GM21619 (cell line): ENCODE measurements around the gene OR56A3.
A peak's percentile ranks its signal among the peaks of the same experiment; 100 is the strongest.
"Not testable (repeated sequence)": the region's sequence is repeated elsewhere in the genome, so short reads cannot be mapped to it uniquely, and the experiment has no call there.

Source experiments
- ATAC-seq: cut with Tn5 transposase; IDR thresholded peaks from one replicate; pipeline ENCODE4 v1.9.1; 2021; ENCODE audit not compliant: unreplicated experiment

The OR56A3 gene

DNA sequence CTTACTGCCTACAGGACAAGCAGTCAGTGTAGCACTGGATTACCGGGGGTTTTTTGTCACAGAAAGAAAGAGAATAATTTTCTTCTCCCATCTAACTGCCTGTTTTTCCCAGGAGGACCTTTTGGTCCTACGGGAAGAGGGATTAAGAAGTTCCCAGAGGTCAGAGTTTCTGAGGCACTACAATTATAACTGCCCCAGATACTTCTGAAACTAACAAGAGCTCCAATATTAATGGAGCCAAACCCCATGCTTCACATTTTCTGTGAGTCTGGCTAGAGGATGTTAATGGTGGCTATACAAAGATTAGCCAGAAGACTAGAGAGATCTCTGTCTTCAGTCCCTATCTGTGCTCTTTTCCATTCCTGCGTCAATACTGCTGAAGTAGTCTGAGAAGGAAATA, at the start of gene OR56A3:
OR56A3 (plus strand) TSS at position 301 of the 400 bp plus-strand sequence. CDS start 5,096 bp downstream, outside the sequence.
- ATAC-seq, result no peak

DNA sequence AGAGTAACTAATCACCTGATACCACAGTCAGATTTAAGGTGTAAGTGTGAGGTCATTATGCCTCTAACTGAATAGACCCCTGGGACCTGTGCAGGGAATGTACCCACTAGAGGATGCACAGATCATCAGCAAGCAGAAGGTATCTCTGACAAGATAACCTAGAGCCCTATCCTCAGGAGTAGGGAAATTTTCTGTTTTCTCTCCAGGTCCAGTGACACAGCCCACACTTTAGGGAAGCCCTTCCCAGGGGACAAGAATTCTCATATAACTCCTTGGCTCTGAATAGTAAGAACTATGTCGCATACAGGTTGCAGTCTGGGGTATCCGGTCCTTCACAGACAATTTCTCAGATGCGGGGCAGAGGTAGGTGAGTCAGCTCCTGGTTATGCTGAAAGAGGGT, 49.1 kb upstream of the OR56A3 start, which contains the start of gene OR52E5:
OR52E5 (plus strand) TSS at position 301 of the 400 bp plus-strand sequence. CDS start 7,569 bp downstream, outside the sequence.
- no peak for ATAC-seq

DNA sequence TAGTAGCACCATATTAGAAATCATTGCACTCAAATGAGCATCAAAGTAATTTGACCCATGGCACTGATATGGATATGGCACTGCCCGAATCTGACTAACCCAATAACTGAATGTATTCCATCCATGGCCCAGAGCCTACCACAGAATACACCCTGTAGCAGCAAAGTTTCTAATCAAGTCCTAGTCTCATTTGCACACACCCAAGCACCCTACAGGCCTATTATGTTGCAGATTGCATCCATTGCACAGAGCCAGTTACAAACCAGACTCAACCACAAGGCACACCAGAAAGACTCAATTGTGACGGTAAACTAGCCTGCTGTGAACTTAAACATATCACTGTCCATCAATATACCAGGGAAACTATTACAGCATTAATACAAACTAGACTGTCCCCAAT, 42.5 kb upstream of the OR56A3 start:
- no peak for ATAC-seq

DNA sequence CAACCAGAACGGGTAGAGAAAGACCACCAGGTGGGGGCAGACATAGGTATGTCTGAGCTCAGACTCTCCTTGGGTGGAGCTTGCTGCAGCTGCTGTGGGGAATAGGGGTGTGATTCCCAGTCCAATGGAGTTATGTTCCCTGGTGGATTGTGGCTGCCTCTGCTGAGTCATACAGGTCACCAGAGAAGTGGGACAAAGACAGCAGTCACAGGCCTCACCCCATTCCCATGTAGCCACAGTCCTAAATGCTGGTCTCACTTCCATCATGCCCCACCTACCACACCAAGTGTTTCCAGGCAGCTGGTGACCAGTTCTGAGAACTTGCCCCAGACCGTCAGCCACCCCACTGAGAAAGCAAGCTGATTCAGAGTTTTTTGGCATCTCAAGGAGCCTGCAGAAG, 31.5 kb upstream of the OR56A3 start:
- ATAC-seq, result no peak

- peak; percentile 93 for ATAC-seq
These were observed 19.2 kb upstream of the OR56A3 start for GRCh38 chr11:5922749-5923426.

DNA sequence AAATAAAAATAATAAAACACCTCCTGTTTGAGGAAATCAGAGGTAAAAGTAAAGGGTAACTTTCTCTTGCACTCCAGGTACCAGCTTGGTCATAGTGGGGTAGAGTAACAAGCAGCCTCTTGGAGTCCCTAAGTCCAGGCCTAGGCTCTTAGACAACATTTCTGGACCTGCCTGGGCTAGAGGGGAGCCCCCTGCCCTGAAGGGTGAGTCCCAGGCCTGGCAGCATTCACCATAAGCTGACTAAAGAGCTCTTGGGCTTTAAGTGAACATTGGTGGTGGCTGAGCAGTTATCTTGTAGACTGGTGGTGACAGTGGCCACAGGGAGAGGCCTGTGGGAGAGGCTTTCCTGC, 18.6 kb upstream of the OR56A3 start:
- ATAC-seq, result peak; percentile 62

DNA sequence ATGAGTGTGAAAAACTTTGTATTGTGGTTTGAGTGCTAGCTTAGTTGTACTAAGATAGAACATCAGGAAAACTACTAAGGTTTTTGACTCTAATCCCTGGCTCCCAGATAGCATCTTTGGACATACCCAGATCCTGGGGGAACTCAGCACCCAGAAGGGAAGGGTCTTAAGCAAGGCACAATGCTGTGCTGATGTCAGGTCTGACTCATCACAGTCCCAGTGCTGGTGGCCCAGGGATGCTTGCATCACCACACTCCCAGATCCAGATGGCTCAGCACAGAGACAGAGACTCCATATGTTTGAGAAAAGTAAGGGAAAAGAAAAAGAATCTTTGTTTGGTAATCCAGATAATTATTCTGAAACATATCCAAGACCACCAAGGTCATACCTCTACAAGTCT, 18.3 kb upstream of the OR56A3 start:
- ATAC-seq, result peak; percentile 16

GRCh38 chr11:5928271-5928670, 13.8 kb upstream of the OR56A3 start:
- ATAC-seq, result no peak

DNA sequence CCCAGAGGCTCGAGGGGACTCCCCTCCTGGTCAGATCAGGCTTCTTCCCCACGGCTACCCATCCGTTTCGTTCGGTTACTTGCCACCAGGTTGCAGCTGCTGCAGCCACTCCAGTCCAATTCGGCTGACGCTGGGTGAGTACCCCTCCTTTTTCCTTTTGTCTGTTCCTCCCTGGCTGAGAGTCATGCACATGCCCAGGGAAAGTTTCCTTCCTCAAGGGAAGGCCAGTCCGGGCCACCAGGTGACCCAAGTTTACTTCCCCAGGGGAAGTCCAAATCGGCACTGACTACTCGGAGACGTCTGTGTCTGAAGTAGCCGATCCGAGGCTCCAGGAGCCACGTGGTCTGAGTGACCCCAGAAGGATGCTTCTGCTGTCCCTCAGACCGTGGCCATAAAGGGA, 13.2 kb upstream of the OR56A3 start:
- ATAC-seq, result no peak

- ATAC-seq, result no peak
These were observed 12.3 kb upstream of the OR56A3 start for GRCh38 chr11:5929571-5930368.

GRCh38 chr11:5930614-5931013, 11.4 kb upstream of the OR56A3 start:
- ATAC-seq, result no peak

DNA sequence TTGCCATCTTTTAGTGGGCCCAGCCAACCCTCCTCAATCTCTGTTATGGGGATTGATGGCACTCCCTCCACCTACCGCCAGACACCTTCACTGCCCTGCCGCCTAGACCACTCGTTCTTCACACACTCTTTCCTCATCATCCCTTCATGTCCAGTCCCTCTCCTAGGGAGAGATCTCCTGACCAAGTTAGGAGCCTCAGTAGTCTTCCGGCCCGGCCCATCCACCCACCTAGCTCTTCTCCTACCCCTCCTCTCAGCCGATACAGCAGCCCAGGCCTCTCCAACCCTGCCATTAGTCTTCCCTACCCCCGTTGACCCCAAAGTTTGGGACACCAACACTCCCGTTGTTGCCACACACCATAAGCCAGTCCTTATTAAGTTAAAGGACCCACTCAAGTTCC, 11.0 kb upstream of the OR56A3 start:
- no peak for ATAC-seq

- no peak for ATAC-seq
These were observed 9.4 kb upstream of the OR56A3 start for GRCh38 chr11:5932671-5933070.

- ATAC-seq, result no peak
These were observed 8.9 kb upstream of the OR56A3 start for GRCh38 chr11:5933116-5933515.

GRCh38 chr11:5937868-5938602, 4.0 kb upstream of the OR56A3 start:
- ATAC-seq, result no peak

DNA sequence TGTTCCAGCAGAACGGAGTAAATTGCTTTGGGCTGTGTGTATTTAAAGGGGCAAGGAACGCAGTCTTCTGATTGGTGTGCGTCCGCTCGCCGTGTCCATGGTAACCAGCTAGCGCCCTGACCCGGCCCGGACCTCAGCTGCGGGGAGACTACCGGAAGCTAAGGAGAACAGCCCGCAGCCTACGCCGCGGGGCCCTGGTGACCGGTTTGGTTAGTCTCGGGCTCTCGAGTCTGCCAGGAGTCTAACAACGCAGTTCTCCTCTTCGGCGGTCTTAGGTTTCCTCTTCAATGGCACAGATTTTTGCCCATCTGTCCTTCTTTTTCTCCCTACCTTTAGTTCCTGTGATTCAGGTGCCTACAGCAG, 3.5 kb upstream of the OR56A3 start:
- no peak for ATAC-seq

DNA sequence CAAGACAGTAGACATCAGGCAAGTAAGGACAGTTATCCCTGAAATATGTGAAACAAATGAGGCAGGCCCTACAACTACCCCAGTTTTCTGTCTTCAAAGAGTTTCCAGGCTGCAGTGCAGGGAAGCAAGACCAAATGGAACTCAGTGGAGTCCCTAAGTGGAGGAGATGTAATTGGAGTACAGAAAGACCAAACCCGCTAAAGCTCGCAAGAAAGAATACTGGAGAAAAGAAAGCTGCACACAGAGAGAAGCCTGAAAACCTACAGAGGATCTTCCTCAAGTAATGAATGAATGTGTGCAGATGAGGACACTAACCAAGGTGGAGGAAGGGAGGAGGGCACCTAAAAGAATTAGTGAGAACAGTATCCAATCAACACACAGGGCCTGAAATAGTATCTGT, 1.3 kb upstream of the OR56A3 start:
- ATAC-seq, result no peak

- no peak for ATAC-seq
These were observed 13.5 kb downstream of the OR56A3 start for GRCh38 chr11:5955586-5955985.

DNA sequence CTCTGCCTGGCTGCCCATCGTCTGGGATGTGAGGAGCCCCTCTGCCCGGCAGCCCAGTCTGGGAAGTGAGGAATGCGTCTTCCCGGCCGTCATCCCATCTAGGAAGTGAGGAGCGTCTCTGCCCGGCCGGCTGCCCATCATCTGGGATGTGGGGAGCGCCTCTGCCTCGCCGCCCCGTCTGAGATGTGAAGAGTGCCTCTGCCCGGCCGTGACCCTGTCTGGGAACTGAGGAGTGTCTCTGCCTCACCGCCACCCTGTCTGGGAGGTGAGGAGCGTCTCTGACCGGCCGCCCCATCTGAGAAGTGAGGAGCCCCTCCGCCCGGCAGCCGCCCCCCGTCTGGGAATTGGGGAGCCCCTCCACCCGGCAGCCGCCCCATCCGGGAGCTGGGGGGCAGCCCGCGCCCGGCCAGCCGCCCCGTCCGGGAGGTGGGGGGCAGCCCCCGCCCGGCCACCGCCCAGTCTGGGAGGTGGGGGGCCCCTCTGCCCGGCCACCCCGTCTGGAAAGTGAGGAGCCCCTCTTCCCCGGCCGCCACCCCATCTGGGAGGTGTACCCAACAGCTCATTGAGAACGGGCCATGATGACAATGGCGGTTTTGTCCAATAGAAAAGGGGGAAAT, 18.8 kb downstream of the OR56A3 start:
- not testable (repeated sequence) for ATAC-seq

DNA sequence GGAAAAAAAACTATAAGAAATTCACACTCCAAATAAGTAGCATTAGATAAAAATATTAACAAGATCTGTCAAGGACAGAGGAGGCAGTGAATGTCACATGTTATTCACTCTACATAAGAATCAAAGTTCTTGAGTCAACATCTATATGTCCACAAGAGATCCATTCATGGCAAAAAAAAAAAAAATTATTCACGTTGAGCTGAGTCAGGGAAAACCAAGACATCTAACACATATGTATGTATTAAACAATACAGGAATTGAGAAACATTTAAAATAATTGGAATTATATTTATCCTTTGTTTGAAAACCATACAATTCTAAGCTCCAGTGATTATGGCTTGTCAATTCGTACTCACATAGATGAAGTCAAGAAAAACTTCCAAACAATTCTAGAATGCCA, 24.9 kb downstream of the OR56A3 start:
- no peak for ATAC-seq

GRCh38 chr11:5967708-5968107, 25.7 kb downstream of the OR56A3 start:
- ATAC-seq, result no peak
